Measurements from ENCODE around the gene SCRT2. TPM values are rescaled to one million over a fixed set of nuclear protein-coding genes. Genes with fewer than 3 reads are reported as not detected.

The SCRT2 gene
- total RNA-seq, 1 experiment from 2014 or later: not detected

GRCh38 chr20:722822-723644 is 47.4 kb upstream of the SCRT2 start:
- H3K9me2 ChIP-seq (ENCODE audit: insufficient read depth): no peaks in the 10 kb centered on the region
- POLR2A ChIA-PET: no interaction called here

More at GRCh38 chr20:722822-723644, 47.4 kb upstream of the SCRT2 start:
- intact Hi-C loops (cut with micrococcal nuclease): no loop called here
- no peak overlapping the region for H3K4me3 ChIP-seq (replicated peaks in 1 of 2; ENCODE audit: low read depth in 1 of 2, low read length in 2 of 2)
- ChIA-PET CTCF (no interaction called here), RAD21 (ENCODE audit: low non-redundant PET in 1 of 2, low total read pairs in 2 of 2, uncharacterized antibody in 2 of 2, unreplicated experiment in 2 of 2) (no interaction called here)
- peaks cover 0 to 6% of the 10 kb centered on the region in 2 experiments; a peak in 1 of 4 replicates for H3K4me1 ChIP-seq (ENCODE audit: control insufficient read depth in 1 of 2, insufficient read depth in 2 of 2, low read length in 2 of 2)
- no peak overlapping the region for H3K27ac ChIP-seq (ENCODE audit: low read depth, low read length)
- DNase-seq (ENCODE audit: low read depth, low spot score) (no peak), ATAC-seq (no peak)
- H2AFZ ChIP-seq (ENCODE audit: low read depth, low read length, poor library complexity, severe bottlenecking): no peak overlapping the region
- H3K79me2 ChIP-seq (ENCODE audit: insufficient read depth, low read length): no peaks in the 10 kb centered on the region
- BruUV-seq (replicated peaks): no TSS peak
- no peaks in the 10 kb centered on the region for H4K20me1 ChIP-seq (ENCODE audit: insufficient read depth)
- no peak overlapping the region for H3K4me2 ChIP-seq (ENCODE audit: low read length)
- H3K36me3 ChIP-seq (ENCODE audit: control insufficient read depth in 1 of 2, insufficient read depth in 2 of 2, low read length in 2 of 2): no peaks in the 10 kb centered on the region
- H3K9ac ChIP-seq (ENCODE audit: low read length): no peak overlapping the region
- H3K9me3 ChIP-seq (ENCODE audit: control insufficient read depth in 1 of 2, insufficient read depth in 1 of 2, low read depth in 1 of 2, low read length in 2 of 2): no peaks in the 10 kb centered on the region
- no peak for TF ChIP-seq ZBTB33 (IDR thresholded peaks at IDR 0.05; ENCODE audit: extremely low read depth, insufficient replicate concordance, low read length)
- no peak for TF ChIP-seq YY1 (IDR thresholded peaks at IDR 0.05; ENCODE audit: extremely low read depth, insufficient replicate concordance, low read depth, low read length)
- TF ChIP-seq ZNF274 (IDR thresholded peaks at IDR 0.05; ENCODE audit: low read depth, low read length): no peak
- TF ChIP-seq ZFX (IDR thresholded peaks at IDR 0.05): no peak
- no peak for TF ChIP-seq SIN3A (IDR thresholded peaks at IDR 0.05; ENCODE audit: low read depth)
- no peak for TF ChIP-seq EZH2 (IDR thresholded peaks at IDR 0.05)
- TF ChIP-seq JUND (IDR thresholded peaks at IDR 0.05): no peak
- no peak for TF ChIP-seq ELF1 (IDR thresholded peaks at IDR 0.05; ENCODE audit: borderline replicate concordance, low read depth)
- no peak for TF ChIP-seq MAX (IDR thresholded peaks at IDR 0.05)
- no peak for TF ChIP-seq POLR2A (IDR thresholded peaks at IDR 0.05; ENCODE audit: borderline replicate concordance, extremely low read depth, insufficient read depth, insufficient read length)
- no peak for TF ChIP-seq FOSL1 (IDR thresholded peaks at IDR 0.05; ENCODE audit: low read depth)
- no peak for TF ChIP-seq RAD21 (IDR thresholded peaks at IDR 0.05; ENCODE audit: low read depth)
- no peak for TF ChIP-seq CBX3 (IDR thresholded peaks at IDR 0.05; ENCODE audit: low read depth)
- TF ChIP-seq CEBPB (IDR thresholded peaks at IDR 0.05; ENCODE audit: low read depth): no peak
- no peak for TF ChIP-seq SRF (IDR thresholded peaks at IDR 0.05; ENCODE audit: low read depth)
- no peak for TF ChIP-seq TCF7L2 (IDR thresholded peaks at IDR 0.05; ENCODE audit: borderline replicate concordance, extremely low read depth, insufficient read depth, insufficient read length)
- no peaks in the 10 kb centered on the region for H3K27me3 ChIP-seq (ENCODE audit: insufficient read depth, low read length)

Measured in HCT116 (cell line).